Ovary (tissue), 3 donors: Measurements from ENCODE around the gene R3HDM2.

Experiments used
- CTCF ChIP-seq, 3 donors: fragments of 450-650 bp in 2 of 3; fragments of 200-600 bp in 1 of 3; IDR thresholded peaks; one replicate each; pipeline versions ENCODE4 v1.5.1 to v1.8.0; 2016 to 2022; ENCODE audit warnings: antibody characterized with exemption in 3 of 3, mild to moderate bottlenecking in 1 of 3
- EP300 ChIP-seq: sonication (generic); formaldehyde crosslinking; IDR thresholded peaks from one replicate; pipeline ENCODE4 v1.6.1; 2017; ENCODE audit warnings: antibody characterized with exemption
- POLR2A ChIP-seq: fragments of 450-650 bp; IDR thresholded peaks from one replicate; pipeline ENCODE4 v1.6.1; 2017; ENCODE audit warnings: antibody characterized with exemption, mild to moderate bottlenecking, moderate library complexity
- donor health status: DM: no; HTN: no; CAD: no.

- no peak for TF ChIP-seq CTCF (IDR thresholded peaks at IDR 0.05)
- TF ChIP-seq POLR2A: no peak
- no peak for TF ChIP-seq EP300
Measured at GRCh38 chr12:57235728-57236131, 195.1 kb downstream of the R3HDM2 start.
